PC-9 (cell line): ENCODE measurements around the gene BCKDK.

Experiments
- CTCF ChIP-seq: fragments of 200-600 bp; sonication (generic); conservative IDR thresholded peaks from 2 replicates; pipeline ENCODE4 v1.6.1; 2017; ENCODE audit warnings: mixed run types, antibody characterized with exemption, mild to moderate bottlenecking, moderate library complexity
- EZH2 ChIP-seq: fragments of 200-600 bp; sonication (generic); IDR thresholded peaks from 2 replicates; pipeline ENCODE4 v1.8.0; 2017; ENCODE audit warnings: antibody characterized with exemption, low read depth

- TF ChIP-seq CTCF (no peak), EZH2 (no peak)
Measured at GRCh38 chr16:31131841-31132271, 23.7 kb downstream of the BCKDK start.
